PC-3 (cell line): ENCODE results near the gene IFT43.

Experiments
- CTCF ChIP-seq: fragments of 300-600 bp; sonication (generic); conservative IDR thresholded peaks from 2 replicates; pipeline ENCODE4 v1.5.1; 2017; ENCODE audit warnings: antibody characterized with exemption, low read depth, mild to moderate bottlenecking, low read length
- EZH2 ChIP-seq: fragments of 300-600 bp; sonication (generic); IDR thresholded peaks from one replicate; pipeline ENCODE4 v1.6.1; 2017; ENCODE audit warnings: antibody characterized with exemption, mild to moderate bottlenecking, low read length; ENCODE audit not compliant: unreplicated experiment

DNA sequence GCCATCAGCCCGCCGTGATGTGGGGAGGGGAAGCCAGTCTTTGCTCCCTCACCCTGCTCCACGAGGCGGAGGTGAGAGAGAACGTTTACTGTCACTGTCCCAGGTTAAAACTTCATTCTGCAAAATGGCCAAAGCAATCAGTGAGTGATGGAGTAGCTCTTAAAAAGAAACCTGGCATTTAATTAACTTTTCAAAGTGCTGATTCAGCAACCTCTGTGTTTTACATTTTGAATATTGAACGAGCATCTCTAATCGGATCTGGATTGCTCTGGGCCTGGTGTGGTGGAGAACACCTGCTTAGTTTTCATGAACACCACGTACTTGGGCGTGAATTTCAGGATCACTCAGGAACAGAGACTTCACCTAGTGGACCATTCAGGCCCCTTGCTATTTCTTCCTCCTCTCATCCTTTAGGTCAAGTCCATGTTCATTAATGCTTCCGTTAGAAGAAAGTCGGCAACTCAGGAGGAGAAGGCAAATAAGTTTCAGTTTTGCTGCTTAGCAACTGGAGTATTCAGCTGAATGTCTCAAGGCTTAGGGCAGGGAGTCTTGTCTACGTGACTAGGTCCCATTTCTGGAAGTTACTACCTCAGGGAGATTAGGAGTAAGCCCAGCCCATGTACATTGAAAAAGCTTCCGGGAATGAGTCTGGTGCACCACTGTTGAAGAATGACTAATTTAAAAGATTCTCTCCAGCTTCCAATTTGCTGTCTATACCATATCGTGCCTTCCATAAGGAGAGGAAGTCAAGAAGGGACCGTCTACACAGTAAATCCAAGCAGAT is 68.2 kb downstream of the IFT43 start:
- TF ChIP-seq CTCF (no peak), EZH2 (no peak)
